PC-9 (cell line): ENCODE measurements around the gene HSPG2. TPM values are rescaled to one million over a fixed set of nuclear protein-coding genes. Genes with fewer than 3 reads are reported as not detected.
A peak's percentile ranks its signal among the peaks of the same experiment; 100 is the strongest.
"Not testable (repeated sequence)": the region's sequence is repeated elsewhere in the genome, so short reads cannot be mapped to it uniquely, and the experiment has no call there.

ENCODE experiments used
- BruUV-seq: library from RNA; stranded (reverse); fragments of 400-500 nt; replicated peaks from 2 replicates; lab custom pipeline; 2021; lab: Mats Ljungman, UMichigan
- CTCF ChIA-PET: fragments of 300-600 bp; sonication (Branson Sonifier 250); formaldehyde crosslinking; loops from one replicate; lab custom pipeline; 2022; ENCODE audit warnings: antibody characterized with exemption; lab: Charles Lee
- POLR2A ChIA-PET: fragments of 300-600 bp; sonication (Branson Sonifier 250); formaldehyde crosslinking; loops from one replicate; lab custom pipeline; 2022; ENCODE audit warnings: antibody characterized with exemption; ENCODE audit not compliant: unreplicated experiment; lab: Charles Lee
- DNase-seq, 2 experiments: peaks; one replicate each; pipeline versions ENCODE4 v3.0.0 to v3.0.0-alpha.2; 2015 to 2022; ENCODE audit warnings: mixed read lengths in 1 of 2
- H2AFZ ChIP-seq: fragments of 200-600 bp; sonication (generic); 2 replicates; pipeline ENCODE4 v1.8.1; 2017; ENCODE audit warnings: antibody characterized with exemption
- H3F3A ChIP-seq: fragments of 200-600 bp; sonication (generic); 2 replicates; pipeline ENCODE4 v1.8.1; 2017; ENCODE audit warnings: antibody characterized with exemption, mild to moderate bottlenecking, low read depth; ENCODE audit not compliant: insufficient read depth
- H3K27ac ChIP-seq: fragments of 200-600 bp; sonication (generic); 2 replicates; pipeline ENCODE4 v1.6.1; 2016; ENCODE audit warnings: mixed run types
- H3K27me3 ChIP-seq: fragments of 200-600 bp; sonication (generic); 2 replicates; pipeline ENCODE4 v1.6.1; 2016; ENCODE audit warnings: low read depth, mixed run types; ENCODE audit not compliant: insufficient read depth
- H3K36me3 ChIP-seq: fragments of 200-600 bp; sonication (generic); 2 replicates; pipeline ENCODE4 v1.6.1; 2016; ENCODE audit warnings: low read depth, mixed run types
- H3K4me1 ChIP-seq: fragments of 200-600 bp; sonication (generic); replicated peaks from 2 replicates; pipeline ENCODE4 v1.6.1; 2016; ENCODE audit warnings: mixed run types; ENCODE audit not compliant: insufficient read depth
- H3K4me2 ChIP-seq: fragments of 200-600 bp; sonication (generic); 2 replicates; pipeline ENCODE4 v1.6.1; 2017; ENCODE audit warnings: mixed run types
- H3K4me3 ChIP-seq: fragments of 200-600 bp; sonication (generic); 2 replicates; pipeline ENCODE4 v1.6.1; 2016; ENCODE audit warnings: mixed run types
- H3K79me2 ChIP-seq: fragments of 200-600 bp; sonication (generic); 2 replicates; pipeline ENCODE4 v1.6.1; 2017; ENCODE audit warnings: low read depth, mixed run types
- H3K9me2 ChIP-seq: fragments of 200-600 bp; sonication (generic); 2 replicates; pipeline ENCODE4 v1.8.1; 2017; ENCODE audit warnings: mild to moderate bottlenecking; ENCODE audit not compliant: insufficient read depth
- H3K9me3 ChIP-seq: fragments of 200-600 bp; sonication (generic); 2 replicates; pipeline ENCODE4 v1.8.1; 2016; ENCODE audit warnings: low read depth; ENCODE audit not compliant: insufficient read depth
- H4K20me1 ChIP-seq: fragments of 200-600 bp; sonication (generic); 2 replicates; pipeline ENCODE4 v1.8.1; 2017; ENCODE audit not compliant: insufficient read depth
- EZH2 ChIP-seq: fragments of 200-600 bp; sonication (generic); IDR thresholded peaks from 2 replicates; pipeline ENCODE4 v1.8.0; 2017; ENCODE audit warnings: antibody characterized with exemption, low read depth
- intact Hi-C: fragments of 100-400 bp; cut with micrococcal nuclease; formaldehyde crosslinking; loops from one replicate; pipeline ENCODE4 v1.10.0; 2022; ENCODE audit not compliant: unreplicated experiment
- total RNA-seq: library from RNA; stranded (reverse); gene quantifications from 2 replicates; pipeline ENCODE4 v1.2.3, GENCODE V29; 2021
- TF ChIP-seq, protein P1 (sequence below): fragments of 200-600 bp; sonication (generic); conservative IDR thresholded peaks from 2 replicates; pipeline ENCODE4 v1.6.1; 2017; ENCODE audit warnings: mixed run types, antibody characterized with exemption, mild to moderate bottlenecking, moderate library complexity

HSPG2 gene
- total RNA-seq, 1 experiment from 2014 or later, result 126 TPM

DNA sequence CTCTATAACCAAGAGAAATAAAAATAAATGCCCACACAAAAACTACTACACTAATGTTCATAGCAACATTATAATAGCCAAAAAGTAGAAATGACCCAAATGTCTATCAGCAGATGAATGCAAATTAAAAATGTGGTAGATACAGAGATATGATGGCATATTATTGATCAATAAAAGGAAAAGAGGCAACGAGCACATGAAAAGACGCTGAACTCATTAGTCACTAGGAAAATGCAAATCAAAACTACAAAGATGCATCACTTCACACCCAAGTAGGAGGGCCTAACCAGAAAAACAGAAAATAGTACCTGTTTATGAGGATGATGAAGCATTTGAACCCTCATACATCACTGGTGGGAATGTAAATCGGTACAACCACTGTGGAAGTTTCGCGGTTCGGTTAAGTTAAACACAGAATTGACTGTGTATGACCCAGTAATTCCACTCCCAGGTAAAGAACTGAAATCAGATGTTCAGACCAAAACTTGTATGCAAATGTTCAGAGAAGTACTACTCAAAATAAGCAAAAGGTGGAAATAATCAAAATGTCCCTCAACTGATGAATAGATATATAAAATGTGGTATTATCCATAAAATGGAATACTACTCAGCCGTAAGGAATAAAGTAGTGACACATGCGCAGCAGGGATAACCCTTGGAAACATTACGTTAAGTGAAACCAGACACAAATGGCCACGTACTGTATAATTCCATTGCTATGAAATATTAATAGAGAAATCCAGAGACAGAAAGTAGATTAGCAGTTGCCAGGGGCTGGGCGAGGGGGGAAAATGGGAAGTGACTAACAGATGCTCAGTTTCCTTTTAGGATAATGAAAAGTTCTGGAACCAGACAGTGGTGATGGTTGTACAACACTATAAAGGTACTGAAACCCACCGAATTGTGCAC lies 157.2 kb downstream of the HSPG2 start:
- H3K4me1 ChIP-seq, result peaks cover 8% of the 10 kb centered on the region
- H2AFZ ChIP-seq, result no peak overlapping the region
- POLR2A ChIA-PET, result no interaction called here
- H3K36me3 ChIP-seq, result no peaks in the 10 kb centered on the region
- no peaks in the 10 kb centered on the region for H3K9me3 ChIP-seq
- H3F3A ChIP-seq, result peaks cover 18% of the 10 kb centered on the region; the same call in 1 of the 2 replicates
- H3K4me3 ChIP-seq, result no peak overlapping the region
- H3K79me2 ChIP-seq, result peaks cover 71% of the 10 kb centered on the region
- CTCF ChIA-PET, result no interaction called here
- H3K27me3 ChIP-seq, result no peaks in the 10 kb centered on the region
- DNase-seq, result no peak
- intact Hi-C loops, result loop anchor here (5.0 to 10.0 kb wide), 2 partner anchors 155 to 182 kb away; partner anchors contain the start of gene HSPG2
- TF ChIP-seq, protein P1, sequence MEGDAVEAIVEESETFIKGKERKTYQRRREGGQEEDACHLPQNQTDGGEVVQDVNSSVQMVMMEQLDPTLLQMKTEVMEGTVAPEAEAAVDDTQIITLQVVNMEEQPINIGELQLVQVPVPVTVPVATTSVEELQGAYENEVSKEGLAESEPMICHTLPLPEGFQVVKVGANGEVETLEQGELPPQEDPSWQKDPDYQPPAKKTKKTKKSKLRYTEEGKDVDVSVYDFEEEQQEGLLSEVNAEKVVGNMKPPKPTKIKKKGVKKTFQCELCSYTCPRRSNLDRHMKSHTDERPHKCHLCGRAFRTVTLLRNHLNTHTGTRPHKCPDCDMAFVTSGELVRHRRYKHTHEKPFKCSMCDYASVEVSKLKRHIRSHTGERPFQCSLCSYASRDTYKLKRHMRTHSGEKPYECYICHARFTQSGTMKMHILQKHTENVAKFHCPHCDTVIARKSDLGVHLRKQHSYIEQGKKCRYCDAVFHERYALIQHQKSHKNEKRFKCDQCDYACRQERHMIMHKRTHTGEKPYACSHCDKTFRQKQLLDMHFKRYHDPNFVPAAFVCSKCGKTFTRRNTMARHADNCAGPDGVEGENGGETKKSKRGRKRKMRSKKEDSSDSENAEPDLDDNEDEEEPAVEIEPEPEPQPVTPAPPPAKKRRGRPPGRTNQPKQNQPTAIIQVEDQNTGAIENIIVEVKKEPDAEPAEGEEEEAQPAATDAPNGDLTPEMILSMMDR, result no peak
- TF ChIP-seq EZH2, result no peak
- no TSS peak for BruUV-seq
- H3K4me2 ChIP-seq, result 0 out of 2 replicates have a peak overlapping the region, but pooled peaks have one; percentile 16
- H4K20me1 ChIP-seq, result peaks cover 13% of the 10 kb centered on the region; the same call in 1 of the 2 replicates
- H3K27ac ChIP-seq, result no peak overlapping the region
- no peaks in the 10 kb centered on the region for H3K9me2 ChIP-seq

DNA sequence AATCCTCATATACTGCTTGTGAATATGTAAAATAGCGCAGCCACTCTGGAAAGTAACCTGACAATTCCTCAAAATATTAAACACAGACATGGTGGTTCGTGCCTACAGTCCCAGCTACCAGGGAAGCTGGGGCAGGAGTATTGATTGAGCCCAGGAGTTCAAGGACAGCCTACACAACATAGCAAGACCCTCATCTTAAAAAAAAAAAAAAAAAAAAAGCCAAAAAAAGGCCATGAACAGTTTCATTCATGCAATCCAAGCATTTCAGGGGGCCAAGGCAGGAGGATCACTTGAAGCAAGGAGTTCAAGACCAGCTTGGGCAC lies 158.7 kb downstream of the HSPG2 start:
- Histone ChIP-seq H4K20me1 (peaks cover 13% of the 10 kb centered on the region; the same call in 1 of the 2 replicates), H3K4me2 (no peak overlapping the region), H3K9me3 (no peaks in the 10 kb centered on the region), H3K27ac (no peak overlapping the region), H3K9me2 (no peaks in the 10 kb centered on the region), H3K27me3 (no peaks in the 10 kb centered on the region), H3K36me3 (no peaks in the 10 kb centered on the region), H2AFZ (no peak overlapping the region), H3K4me3 (no peak overlapping the region), H3K79me2 (peaks cover 76% of the 10 kb centered on the region), H3F3A (peaks cover 9% of the 10 kb centered on the region; the same call in 1 of the 2 replicates), H3K4me1 (no peaks in the 10 kb centered on the region)
- ChIA-PET POLR2A (interaction anchor here (0.6 kb wide), 1 partner anchor 77 kb away, joined by 5 read pairs; no protein-coding TSS in a partner anchor), CTCF (no interaction called here)
- no TSS peak for BruUV-seq
- TF ChIP-seq, protein P1, result no peak
- no peak for TF ChIP-seq EZH2
- intact Hi-C loops, result no loop called here
- DNase-seq, result no peak

DNA sequence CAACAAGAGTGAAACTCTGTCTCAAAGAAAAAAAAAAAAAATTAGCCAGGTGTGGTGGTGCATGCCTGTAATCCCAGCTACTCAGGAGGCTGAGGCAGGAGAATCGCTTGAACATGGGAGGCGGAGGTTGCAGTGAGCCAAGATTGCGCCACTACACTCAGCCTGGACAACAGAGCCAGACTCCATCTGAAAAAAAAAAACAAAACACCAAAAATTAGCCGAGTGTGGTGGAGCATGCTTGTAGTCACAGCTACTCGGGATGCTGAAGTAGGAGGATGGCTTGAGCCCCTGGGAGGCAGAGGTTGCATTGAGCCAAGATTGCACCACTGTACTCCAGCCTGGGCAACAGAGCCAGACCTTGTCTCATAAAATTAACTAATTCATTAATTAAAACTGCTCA lies 160.2 kb downstream of the HSPG2 start:
- BruUV-seq, H3K27me3 ChIP-seq, H3K27ac ChIP-seq, intact Hi-C loops, H2AFZ ChIP-seq, POLR2A ChIA-PET, CTCF ChIA-PET, H3K9me2 ChIP-seq, H3K4me3 ChIP-seq, H3K9me3 ChIP-seq, H3K4me1 ChIP-seq, H3K36me3 ChIP-seq, DNase-seq, H3F3A ChIP-seq, H3K4me2 ChIP-seq: not testable (repeated sequence)
- Histone ChIP-seq H4K20me1 (peaks cover 13% of the 10 kb centered on the region; the same call in 1 of the 2 replicates), H3K79me2 (peaks cover 76% of the 10 kb centered on the region)
